B cell (primary cell): ENCODE results near the gene NCAM1. TPM values are rescaled to one million over a fixed set of nuclear protein-coding genes. Genes with fewer than 3 reads are reported as not detected.

Experiments
- ATAC-seq: fragments of 200-7000 bp; cut with Tn5 transposase; one replicate; pipeline ENCODE4 v1.10.0; 2021; ENCODE audit warnings: low read depth, mild to moderate bottlenecking, moderate number of reproducible peaks, moderate library complexity
- CTCF ChIA-PET: fragments of 350-600 bp; sonication (Branson Sonifier 250); formaldehyde crosslinking; loops from one replicate; lab custom pipeline; 2021; ENCODE audit warnings: antibody characterized with exemption, inconsistent platforms; lab: Charles Lee
- POLR2A ChIA-PET: fragments of 350-600 bp; sonication (Branson Sonifier 250); formaldehyde crosslinking; loops from one replicate; lab custom pipeline; 2021; ENCODE audit warnings: antibody characterized with exemption; lab: Charles Lee
- DNase-seq: peaks from one replicate; pipeline ENCODE4 v3.0.0; 2013
- H2AFZ ChIP-seq: 2 replicates; pipeline ENCODE4 v1.6.1; 2012; ENCODE audit warnings: mild to moderate bottlenecking, low read depth, low read length; ENCODE audit not compliant: insufficient read depth, poor library complexity, severe bottlenecking
- H3K27ac ChIP-seq, 2 donors: 1 replicate in 1 of 2; 2 replicates in 1 of 2; pipeline ENCODE4 v1.5.1; 2012 to 2013; ENCODE audit warnings: low read length in 2 of 2, mild to moderate bottlenecking in 2 of 2, moderate library complexity in 1 of 2
- H3K27me3 ChIP-seq, 4 experiments: fragments of 200-600 bp in 1 of 4; sonication (generic) in 1 of 4; replicated peaks in 1 of 4; 1 replicate in 2 of 4; 2 replicates in 2 of 4; pipeline versions ENCODE4 v1.6.1 to v1.7.0; 2013 to 2016; ENCODE audit warnings: low read length in 3 of 4, mild to moderate bottlenecking in 2 of 4, mixed read lengths in 1 of 4, moderate library complexity in 1 of 4; ENCODE audit not compliant: insufficient read depth in 4 of 4, control insufficient read depth in 3 of 4; ENCODE audit errors: control extremely low read depth in 1 of 4
- H3K36me3 ChIP-seq, 2 experiments: replicated peaks in 1 of 2; 1 replicate in 1 of 2; 2 replicates in 1 of 2; pipeline versions ENCODE4 v1.6.1 to v1.7.1; 2013; ENCODE audit warnings: low read length in 1 of 2; ENCODE audit not compliant: insufficient read depth in 2 of 2, control insufficient read depth in 1 of 2; ENCODE audit errors: control extremely low read depth in 1 of 2, extremely low read depth in 1 of 2
- H3K4me1 ChIP-seq, 2 donors: fragments of 200-600 bp in 1 of 2; sonication (generic) in 1 of 2; 1 replicate in 1 of 2; 2 replicates in 1 of 2; pipeline versions ENCODE4 v1.5.1 to v1.6.1; 2013 to 2017; ENCODE audit warnings: low read length in 2 of 2; ENCODE audit not compliant: control insufficient read depth in 2 of 2, insufficient read depth in 2 of 2
- H3K4me2 ChIP-seq: replicated peaks from 2 replicates; pipeline ENCODE3; 2012; ENCODE audit warnings: mild to moderate bottlenecking, low read depth, low read length; ENCODE audit not compliant: poor library complexity, severe bottlenecking
- H3K4me3 ChIP-seq, 5 experiments: fragments of 200-600 bp in 1 of 5; sonication (generic) in 1 of 5; 1 replicate in 3 of 5; 2 replicates in 2 of 5; pipeline versions ENCODE4 v1.5.1 to v1.7.0; 2011 to 2016; ENCODE audit warnings: low read length in 4 of 5, mild to moderate bottlenecking in 4 of 5, low read depth in 2 of 5, control low read depth in 1 of 5, moderate library complexity in 1 of 5; ENCODE audit not compliant: insufficient read depth in 1 of 5; ENCODE audit errors: control extremely low read depth in 1 of 5, extremely low read depth in 1 of 5
- H3K79me2 ChIP-seq: fragments of 200-600 bp; sonication (generic); one replicate; pipeline ENCODE4 v1.6.0; 2016; ENCODE audit warnings: low read length; ENCODE audit not compliant: control insufficient read depth, insufficient read depth
- H3K9ac ChIP-seq: fragments of 200-600 bp; sonication (generic); 2 replicates; pipeline ENCODE4 v1.6.1; 2017; ENCODE audit warnings: mild to moderate bottlenecking, low read length, moderate library complexity
- H3K9me3 ChIP-seq, 3 donors: one replicate each; pipeline versions ENCODE4 v1.6.1 to v1.7.1; 2013; ENCODE audit warnings: low read length in 2 of 3; ENCODE audit not compliant: control insufficient read depth in 2 of 3, insufficient read depth in 1 of 3; ENCODE audit errors: control extremely low read depth in 1 of 3
- H4K20me1 ChIP-seq: 2 replicates; pipeline ENCODE4 v1.6.0; 2012; ENCODE audit warnings: mild to moderate bottlenecking, low read length; ENCODE audit not compliant: insufficient read depth, control insufficient read depth, poor library complexity, severe bottlenecking
- H3K27ac Mint-ChIP-seq: one replicate; pipeline ENCODE4 v1.8.0; 2021; ENCODE audit warnings: mixed read lengths
- H3K27me3 Mint-ChIP-seq: one replicate; pipeline ENCODE4 v1.8.0; 2021; ENCODE audit warnings: mixed read lengths
- H3K4me1 Mint-ChIP-seq: one replicate; pipeline ENCODE4 v1.8.0; 2021; ENCODE audit warnings: mixed read lengths
- H3K4me3 Mint-ChIP-seq: one replicate; pipeline ENCODE4 v1.8.0; 2021; ENCODE audit warnings: mixed read lengths
- H3K9me3 Mint-ChIP-seq: one replicate; pipeline ENCODE4 v1.8.0; 2022; ENCODE audit warnings: mixed read lengths; ENCODE audit not compliant: insufficient read depth
- EZH2 ChIP-seq: IDR thresholded peaks from 2 replicates; pipeline ENCODE4 v1.6.1; 2012; ENCODE audit warnings: borderline replicate concordance, low read depth, mild to moderate bottlenecking, moderate library complexity, low read length; ENCODE audit not compliant: insufficient read depth, poor library complexity, severe bottlenecking
- WGBS: methylation state at CpG from one replicate; pipeline ENCODE4 v1.1.5; 2013; ENCODE audit warnings: missing lambda C conversion rate; ENCODE audit not compliant: insufficient coverage; 5-methylcytosine and 5-hydroxymethylcytosine counted together
- intact Hi-C: fragments of 100-400 bp; cut with micrococcal nuclease; formaldehyde crosslinking; loops from one replicate; pipeline ENCODE4 v1.10.0; 2022
- polyA plus RNA-seq: library from polyadenylated mRNA; depleted of rRNA; stranded (reverse); fragments of >200 nt; gene quantifications from 2 replicates; pipeline ENCODE4 v1.2.3, GENCODE V29; 2012
- total RNA-seq, 2 donors: library from RNA; stranded (reverse); fragments of 120-200 nt in 1 of 2; gene quantifications; 1 replicate in 1 of 2; 2 replicates in 1 of 2; pipeline versions ENCODE4 v1.2.3 to v1.2.4, GENCODE V29; 2013 to 2022
- TF ChIP-seq, protein P1 (sequence below): fragments of 200-600 bp; IDR thresholded peaks from one replicate; pipeline ENCODE4 v1.8.0; 2022; ENCODE audit warnings: antibody characterized with exemption, mild to moderate bottlenecking

The NCAM1 gene
- total and polyA plus RNA-seq, 2 donors (not counting 1 experiment from before 2014, with no cell fraction given), result 0.37 TPM; not detected in 1

- intact Hi-C loops, result no loop called here
- ChIA-PET CTCF (no interaction called here), POLR2A (no interaction called here)
- Mint-ChIP-seq H3K9me3 (no peaks in the 10 kb centered on the region), H3K4me1 (no peaks in the 10 kb centered on the region), H3K4me3 (no peak overlapping the region), H3K27ac (no peak overlapping the region), H3K27me3 (peaks cover 8% of the 10 kb centered on the region)
- Histone ChIP-seq H3K9me3 (no peaks in the 10 kb centered on the region), H2AFZ (no peak overlapping the region), H3K79me2 (no peaks in the 10 kb centered on the region), H3K27ac (no peak overlapping the region), H3K4me2 (no peak overlapping the region), H4K20me1 (no peaks in the 10 kb centered on the region), H3K36me3 (no peaks in the 10 kb centered on the region), H3K4me3 (no peak overlapping the region), H3K27me3 (no peaks in the 10 kb centered on the region), H3K9ac (no peak overlapping the region), H3K4me1 (no peaks in the 10 kb centered on the region)
- ATAC-seq (no peak), DNase-seq (no peak)
- 100% methylated on average over 2 of the region's 3 CpGs for whole genome bisulfite sequencing
- TF ChIP-seq, protein P1, sequence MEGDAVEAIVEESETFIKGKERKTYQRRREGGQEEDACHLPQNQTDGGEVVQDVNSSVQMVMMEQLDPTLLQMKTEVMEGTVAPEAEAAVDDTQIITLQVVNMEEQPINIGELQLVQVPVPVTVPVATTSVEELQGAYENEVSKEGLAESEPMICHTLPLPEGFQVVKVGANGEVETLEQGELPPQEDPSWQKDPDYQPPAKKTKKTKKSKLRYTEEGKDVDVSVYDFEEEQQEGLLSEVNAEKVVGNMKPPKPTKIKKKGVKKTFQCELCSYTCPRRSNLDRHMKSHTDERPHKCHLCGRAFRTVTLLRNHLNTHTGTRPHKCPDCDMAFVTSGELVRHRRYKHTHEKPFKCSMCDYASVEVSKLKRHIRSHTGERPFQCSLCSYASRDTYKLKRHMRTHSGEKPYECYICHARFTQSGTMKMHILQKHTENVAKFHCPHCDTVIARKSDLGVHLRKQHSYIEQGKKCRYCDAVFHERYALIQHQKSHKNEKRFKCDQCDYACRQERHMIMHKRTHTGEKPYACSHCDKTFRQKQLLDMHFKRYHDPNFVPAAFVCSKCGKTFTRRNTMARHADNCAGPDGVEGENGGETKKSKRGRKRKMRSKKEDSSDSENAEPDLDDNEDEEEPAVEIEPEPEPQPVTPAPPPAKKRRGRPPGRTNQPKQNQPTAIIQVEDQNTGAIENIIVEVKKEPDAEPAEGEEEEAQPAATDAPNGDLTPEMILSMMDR, result no peak
- no peak for TF ChIP-seq EZH2
These were observed 162.8 kb downstream of the NCAM1 start for GRCh38 chr11:113124006-113124405.

GRCh38 chr11:113124578-113124977 lies 163.4 kb downstream of the NCAM1 start:
- no peaks in the 10 kb centered on the region for H4K20me1 ChIP-seq
- intact Hi-C loops, result no loop called here
- no peaks in the 10 kb centered on the region for H3K27me3 ChIP-seq
- H3K9ac ChIP-seq, result no peak overlapping the region
- H3K27ac Mint-ChIP-seq, result no peak overlapping the region
- no peaks in the 10 kb centered on the region for H3K9me3 Mint-ChIP-seq
- H3K4me3 Mint-ChIP-seq, result no peak overlapping the region
- no CpG with 5 or more reads among the region's 8 CpGs for WGBS
- no peak overlapping the region for H3K27ac ChIP-seq
- peaks cover 8% of the 10 kb centered on the region for H3K27me3 Mint-ChIP-seq
- DNase-seq, result no peak
- no peaks in the 10 kb centered on the region for H3K9me3 ChIP-seq
- POLR2A ChIA-PET, result no interaction called here
- TF ChIP-seq, protein P1, result no peak
- no peak for TF ChIP-seq EZH2
- no peaks in the 10 kb centered on the region for H3K36me3 ChIP-seq
- H3K4me1 ChIP-seq, result no peaks in the 10 kb centered on the region
- H3K4me2 ChIP-seq, result no peak overlapping the region
- CTCF ChIA-PET, result no interaction called here
- no peak overlapping the region for H3K4me3 ChIP-seq
- H3K4me1 Mint-ChIP-seq, result no peaks in the 10 kb centered on the region
- no peaks in the 10 kb centered on the region for H3K79me2 ChIP-seq
- no peak for ATAC-seq
- H2AFZ ChIP-seq, result no peak overlapping the region
